Suppressor macrophage treated with lipopolysaccharide for 1 hour (primary cell): ENCODE data around the gene CCL4L2.
A peak's percentile ranks its signal among the peaks of the same experiment; 100 is the strongest.
"Not testable (repeated sequence)": the region's sequence is repeated elsewhere in the genome, so short reads cannot be mapped to it uniquely, and the experiment has no call there.

Experiments
- DNase-seq, 3 donors: peaks; one replicate each; pipeline ENCODE4 v3.0.0-alpha.2; 2020 to 2022

The CCL4L2 gene

DNA sequence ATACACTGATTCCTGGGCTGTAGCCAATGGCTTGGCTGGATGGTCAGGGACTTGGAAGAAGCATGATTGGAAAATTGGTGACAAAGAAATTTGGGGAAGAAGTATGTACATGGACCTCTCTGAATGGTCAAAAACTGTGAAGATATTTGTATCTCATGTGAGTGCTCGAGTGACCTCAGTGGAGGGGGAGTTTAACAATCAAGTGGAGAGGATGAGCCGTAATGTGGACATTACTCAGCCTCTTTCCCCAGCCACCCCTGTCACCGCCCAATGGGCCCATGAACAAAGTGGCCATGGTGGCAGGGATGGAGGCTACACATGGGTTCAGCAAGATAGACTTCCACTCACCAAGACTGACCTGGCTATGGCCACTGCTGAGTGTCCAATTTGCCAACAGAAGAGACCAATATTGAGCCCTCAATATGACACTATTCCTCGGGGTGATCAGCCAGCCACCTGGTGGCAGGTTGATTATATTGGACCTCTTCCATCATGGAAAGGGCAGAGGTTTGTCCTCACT is 10.8 kb downstream of the CCL4L2 start:
- peak; percentile 12 to 68 (median 27) for DNase-seq

DNA sequence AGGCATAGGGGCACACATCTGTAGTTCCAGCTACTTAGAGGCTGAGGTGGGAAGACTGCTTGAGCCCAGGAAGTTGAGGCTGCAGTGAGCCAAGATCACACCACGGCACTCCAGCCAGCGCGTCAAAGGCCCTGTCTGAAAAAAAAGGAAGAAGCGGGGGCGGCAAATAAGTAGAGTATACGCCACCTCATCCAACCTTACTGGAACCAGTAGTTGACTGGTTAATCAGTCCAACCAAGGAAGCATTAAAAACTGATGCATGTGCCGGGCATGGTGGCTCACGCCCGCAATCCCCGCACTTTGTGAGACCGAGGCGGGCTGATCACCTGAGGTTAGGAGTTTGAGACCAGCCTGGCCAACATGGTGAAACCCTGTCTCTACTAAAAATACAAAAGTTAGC is 12.1 kb downstream of the CCL4L2 start:
- DNase-seq, result peak; percentile 51 to 75 (median 61)

- not testable (repeated sequence) for DNase-seq
These were observed 18.8 kb downstream of the CCL4L2 start for GRCh38 chr17:36229644-36230043.

DNA sequence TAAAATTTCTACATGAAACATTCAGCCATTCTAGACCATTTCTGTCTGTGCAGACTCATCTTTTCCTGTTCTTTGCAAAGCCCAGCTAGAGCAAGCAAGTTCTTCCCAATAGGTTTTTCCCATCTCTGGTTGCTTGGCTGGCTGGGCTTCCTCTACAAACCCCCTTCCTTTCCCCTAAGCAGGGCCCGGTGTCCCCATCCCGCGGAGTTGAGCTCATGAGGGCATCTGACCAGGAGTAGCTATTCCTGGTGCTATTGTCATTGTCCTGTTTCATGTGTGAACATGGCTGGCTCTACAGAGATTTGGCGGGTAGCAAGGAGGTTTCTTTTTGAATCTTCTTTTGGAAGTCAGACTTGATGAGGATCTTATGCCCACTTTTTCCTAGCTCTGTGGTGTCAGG is 31.2 kb downstream of the CCL4L2 start:
- DNase-seq, result not testable (repeated sequence)
